Medulla oblongata (tissue), 1 donor: ENCODE results near the gene TMEM132D.
"Not testable (repeated sequence)": the region's sequence is repeated elsewhere in the genome, so short reads cannot be mapped to it uniquely, and the experiment has no call there.

ENCODE experiments used
- DNase-seq: peaks from one replicate; pipeline ENCODE4 v3.0.0-alpha.2; 2015; ENCODE audit errors: extremely low spot score

Gene TMEM132D

DNA sequence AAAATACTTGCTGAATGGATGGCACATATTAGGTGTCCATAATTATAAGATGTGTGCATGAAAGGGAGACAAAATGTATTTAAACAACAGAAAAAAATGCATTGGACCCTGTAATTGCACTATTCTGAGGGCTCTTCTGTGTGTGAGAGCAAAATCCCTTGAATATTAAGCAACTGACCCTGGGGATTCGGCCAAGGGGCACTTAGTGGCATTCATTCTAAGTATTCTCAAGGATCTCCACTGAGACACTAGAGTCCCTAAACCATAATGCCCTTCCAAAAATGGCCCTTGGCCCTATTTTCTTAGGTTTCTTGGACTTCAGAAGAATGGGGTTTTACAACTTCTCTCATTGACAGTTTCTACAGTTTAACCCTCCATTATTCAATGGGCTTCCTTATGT lies 662.0 kb downstream of the TMEM132D start:
- peak; percentile 9 for DNase-seq

DNA sequence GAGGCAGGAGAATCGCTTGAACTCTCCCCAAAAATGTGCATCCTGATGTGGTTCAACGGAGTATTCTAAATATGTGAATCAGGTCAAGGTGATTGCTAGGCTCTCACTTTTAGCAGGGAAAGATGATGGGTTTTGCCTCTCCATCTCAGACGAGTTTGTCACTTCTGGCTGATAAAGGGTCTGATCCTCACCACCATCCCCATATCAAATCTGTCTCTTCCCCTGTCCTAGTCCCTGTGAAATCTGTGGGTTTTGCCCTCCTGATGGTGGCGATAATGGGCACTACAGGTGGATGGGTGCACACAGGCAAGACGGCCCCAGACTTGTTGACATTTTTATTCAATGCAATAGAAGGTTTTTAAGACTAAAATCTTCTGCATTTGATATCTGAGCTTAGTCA lies 665.9 kb downstream of the TMEM132D start:
- no peak for DNase-seq

DNA sequence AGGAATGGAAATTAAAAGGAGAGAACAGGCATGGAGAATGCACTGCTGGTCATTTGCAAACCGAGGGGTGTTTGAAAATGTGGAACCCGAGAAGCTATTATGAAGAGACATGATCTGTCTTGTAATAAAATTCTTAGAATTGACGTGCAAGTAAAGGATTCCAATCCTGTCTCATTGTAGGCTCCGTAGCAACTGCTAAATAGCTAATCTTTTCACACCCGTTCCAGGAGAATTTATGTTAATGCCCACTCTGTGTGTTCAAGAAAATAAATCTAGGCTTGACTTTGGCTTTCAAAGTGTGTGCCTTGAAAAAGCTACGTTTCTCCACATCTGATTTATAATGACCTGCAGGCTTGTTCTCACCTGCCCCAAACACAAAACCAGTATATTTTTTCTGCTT lies 669.6 kb downstream of the TMEM132D start:
- no peak for DNase-seq

DNA sequence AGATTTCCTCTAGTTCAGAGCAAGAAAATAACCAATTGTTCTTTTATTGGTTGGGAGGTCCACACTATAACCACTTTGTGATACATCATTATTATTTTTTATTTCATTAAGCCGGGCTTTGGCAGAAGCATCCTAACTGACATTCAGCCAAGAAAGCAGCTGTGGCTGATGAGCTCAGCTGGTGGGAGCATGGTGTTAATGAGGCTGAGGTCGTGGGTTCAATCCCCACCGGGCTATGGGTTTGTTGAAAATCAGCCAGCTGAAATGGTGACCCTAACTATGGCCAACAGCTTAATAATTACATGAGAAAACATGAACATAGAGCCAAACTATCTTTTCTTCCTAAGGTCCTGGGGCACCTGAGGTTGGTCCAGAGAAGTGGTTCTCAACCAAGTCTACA lies 672.3 kb downstream of the TMEM132D start:
- no peak for DNase-seq

DNA sequence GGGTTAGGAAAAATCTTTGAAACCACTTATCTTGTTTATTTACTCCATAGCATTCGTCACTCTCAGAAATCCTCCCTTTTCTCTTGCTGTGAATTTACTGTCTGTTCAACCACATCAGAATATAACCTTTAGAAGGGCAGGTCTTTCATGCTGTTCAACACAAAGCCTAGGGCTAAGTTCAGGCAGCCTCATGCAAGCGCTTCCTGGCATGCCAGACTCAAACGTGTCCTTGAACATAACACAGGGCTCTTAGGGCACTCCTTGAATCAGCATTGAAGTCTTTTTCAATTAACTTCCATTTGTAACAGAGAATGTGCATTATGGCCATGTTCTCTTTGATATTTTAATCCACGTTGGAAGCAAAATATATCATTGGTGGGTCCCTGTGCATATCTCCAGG lies 672.8 kb downstream of the TMEM132D start:
- DNase-seq = no peak

DNA sequence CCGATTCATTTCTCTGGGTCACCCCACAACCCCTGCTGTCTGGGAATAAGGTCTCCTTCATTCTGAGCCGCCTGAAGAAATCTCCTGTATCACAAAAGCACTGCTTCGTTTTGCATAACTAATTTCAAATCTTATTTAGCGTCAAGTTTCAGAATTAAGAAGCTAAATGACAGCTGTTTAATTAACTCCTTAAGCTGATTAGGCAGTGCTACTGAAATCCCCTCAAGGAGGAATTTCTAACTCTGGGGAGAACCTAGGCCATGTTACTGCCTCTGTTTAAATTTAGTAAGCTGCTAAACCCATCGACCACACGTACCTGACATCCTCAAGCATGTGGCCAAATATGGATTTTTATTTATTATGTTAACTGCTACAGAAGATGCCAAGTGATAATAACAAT lies 677.0 kb downstream of the TMEM132D start:
- DNase-seq = no peak

DNA sequence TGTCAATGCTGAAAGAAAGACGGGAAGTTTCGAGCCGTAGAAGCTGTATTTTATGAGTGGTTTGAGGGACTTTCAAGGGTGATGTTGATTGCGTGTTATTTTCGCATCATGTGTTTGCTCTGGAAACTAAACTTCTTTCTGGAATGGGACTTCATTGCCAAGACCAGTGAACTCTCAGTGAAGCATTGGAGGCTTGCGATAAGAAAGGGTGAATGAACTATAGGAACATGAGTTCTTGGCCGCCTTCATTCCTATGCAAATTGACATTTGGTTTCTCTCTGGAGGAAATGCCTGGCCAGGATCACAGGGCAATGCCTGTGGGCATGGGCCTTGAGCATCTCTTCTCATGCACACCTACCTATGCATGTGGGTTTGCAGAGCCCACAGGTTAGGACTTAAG lies 677.8 kb downstream of the TMEM132D start:
- no peak for DNase-seq

DNA sequence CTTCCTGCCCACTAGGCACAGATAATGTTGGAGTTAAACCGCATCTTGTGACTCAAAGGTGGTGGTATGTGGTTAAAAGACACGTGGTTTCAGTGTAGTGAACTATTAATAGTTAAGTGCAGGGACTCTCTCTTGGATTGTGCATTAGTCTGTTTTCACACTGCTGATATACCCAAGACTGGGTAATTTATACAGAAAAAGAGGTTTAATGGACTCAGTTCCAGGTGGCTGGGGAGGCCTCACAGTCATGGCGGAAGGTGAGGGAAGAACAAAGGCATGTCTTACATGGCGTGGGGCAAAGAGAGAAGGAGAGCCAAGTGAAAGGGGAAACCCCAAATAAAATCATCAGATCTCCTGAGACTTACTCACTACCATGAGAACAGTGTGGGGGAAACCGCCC lies 688.3 kb downstream of the TMEM132D start:
- no peak for DNase-seq

DNA sequence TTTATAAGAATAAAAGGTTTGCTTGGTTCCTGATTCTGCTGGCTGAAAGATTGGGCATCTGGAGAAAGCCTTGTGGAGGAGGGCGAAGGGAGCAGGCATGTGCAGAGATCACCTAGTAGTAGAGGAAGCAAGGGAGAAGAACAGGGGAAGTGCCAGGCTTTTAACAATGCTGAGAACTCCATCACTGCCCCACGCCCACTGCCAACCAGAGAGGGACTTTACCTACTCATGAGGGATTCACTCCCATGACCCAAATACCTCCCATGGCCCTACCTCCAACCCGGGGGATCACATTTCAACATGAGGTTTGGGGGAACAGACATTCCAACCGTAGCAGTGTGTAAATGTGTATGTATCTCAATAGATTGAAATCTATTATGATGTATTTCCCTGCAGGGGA lies 690.3 kb downstream of the TMEM132D start:
- DNase-seq = no peak

DNA sequence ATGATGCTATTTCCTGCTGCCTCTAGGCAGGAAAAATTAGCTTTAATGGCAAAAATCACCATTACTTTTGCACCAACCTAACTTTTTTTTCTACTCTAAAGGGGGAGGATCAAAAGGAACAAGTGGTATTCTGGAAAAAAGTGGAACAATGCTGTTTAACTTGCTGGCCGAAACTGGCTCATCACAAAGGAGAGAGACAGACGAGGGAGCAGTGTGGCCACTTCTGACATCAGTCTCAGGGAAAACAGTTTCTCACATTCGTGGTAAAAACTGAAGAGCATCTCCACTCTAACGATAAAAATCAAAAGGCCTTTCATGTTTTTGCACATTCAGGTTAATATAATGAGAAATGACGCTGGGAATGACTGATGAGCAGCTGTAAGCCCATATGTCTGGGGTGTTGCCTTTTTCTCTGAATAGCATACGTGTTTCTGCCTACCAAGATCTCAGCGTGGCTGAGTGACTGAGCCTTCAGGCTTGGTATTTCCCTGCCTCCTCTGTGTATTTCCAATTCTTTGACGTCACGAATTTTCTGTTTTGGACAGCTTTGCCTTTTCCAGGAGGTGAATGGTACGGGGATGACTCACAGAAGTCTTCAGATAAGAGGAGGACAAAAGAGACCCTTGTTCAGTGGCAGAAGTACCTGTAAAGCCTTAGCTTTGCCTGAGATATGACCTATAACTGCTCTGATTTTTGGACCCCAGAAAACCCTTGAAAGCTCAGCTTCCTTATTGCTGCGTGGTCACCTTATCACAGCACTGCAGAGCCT lies 691.8 kb downstream of the TMEM132D start:
- DNase-seq = no peak

DNA sequence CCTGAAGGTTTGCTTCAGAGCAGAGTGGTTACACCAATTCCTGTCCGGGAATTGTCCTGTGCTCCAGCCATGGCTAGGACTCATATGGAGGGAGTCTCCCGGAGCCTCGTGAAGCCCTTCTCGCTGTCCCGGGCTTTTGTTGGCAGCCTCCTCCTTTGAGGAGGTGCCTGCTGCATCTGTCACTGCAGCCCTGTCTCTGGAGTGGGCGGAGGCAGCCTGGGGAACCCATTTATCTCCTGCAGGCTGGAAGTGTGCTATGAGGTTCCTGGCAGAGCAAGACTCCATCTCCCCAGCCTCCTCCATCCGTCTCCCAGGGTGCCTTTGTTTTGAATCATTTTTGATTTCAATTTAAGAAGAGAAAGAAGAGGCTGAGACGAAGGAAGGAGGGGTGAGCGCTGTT lies 695.3 kb downstream of the TMEM132D start:
- DNase-seq = no peak

DNA sequence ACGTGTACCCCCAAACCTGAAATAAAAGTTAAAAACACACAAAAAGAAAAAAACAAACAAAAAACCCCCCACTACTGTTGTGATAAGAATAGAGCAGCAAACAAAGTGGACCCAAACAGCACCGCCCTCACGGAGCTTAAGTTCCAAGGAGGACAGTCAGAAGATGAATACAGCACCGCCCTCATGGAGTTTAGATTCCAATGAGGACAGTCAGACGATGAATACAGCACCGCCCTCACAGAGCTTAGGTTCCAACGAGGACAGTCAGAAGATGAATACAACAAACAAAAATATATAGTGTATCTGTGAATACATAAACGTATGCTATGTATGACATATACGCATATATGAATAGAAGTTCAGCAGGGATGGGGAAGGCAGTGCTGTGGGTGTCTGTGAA lies 696.7 kb downstream of the TMEM132D start:
- no peak for DNase-seq

DNA sequence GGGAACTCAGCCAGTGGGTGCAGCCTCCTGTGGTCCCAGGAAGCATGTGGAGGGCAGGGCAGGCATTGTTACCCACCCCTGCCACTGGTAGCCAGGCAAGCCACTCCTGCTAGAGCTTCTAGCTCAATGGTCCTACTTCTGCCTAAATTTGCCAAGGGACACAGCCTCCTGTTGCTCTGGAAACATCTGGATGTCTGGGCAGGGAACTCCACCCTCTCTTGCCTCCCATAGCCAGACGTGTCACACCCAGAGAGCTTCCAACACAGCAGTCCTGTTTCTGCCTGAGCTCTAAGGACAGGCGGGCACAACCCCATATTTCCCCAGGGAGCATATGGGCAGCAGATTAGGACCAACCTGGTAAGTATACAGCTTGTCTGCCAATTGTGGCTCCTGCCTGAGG lies 700.4 kb downstream of the TMEM132D start:
- no peak for DNase-seq

DNA sequence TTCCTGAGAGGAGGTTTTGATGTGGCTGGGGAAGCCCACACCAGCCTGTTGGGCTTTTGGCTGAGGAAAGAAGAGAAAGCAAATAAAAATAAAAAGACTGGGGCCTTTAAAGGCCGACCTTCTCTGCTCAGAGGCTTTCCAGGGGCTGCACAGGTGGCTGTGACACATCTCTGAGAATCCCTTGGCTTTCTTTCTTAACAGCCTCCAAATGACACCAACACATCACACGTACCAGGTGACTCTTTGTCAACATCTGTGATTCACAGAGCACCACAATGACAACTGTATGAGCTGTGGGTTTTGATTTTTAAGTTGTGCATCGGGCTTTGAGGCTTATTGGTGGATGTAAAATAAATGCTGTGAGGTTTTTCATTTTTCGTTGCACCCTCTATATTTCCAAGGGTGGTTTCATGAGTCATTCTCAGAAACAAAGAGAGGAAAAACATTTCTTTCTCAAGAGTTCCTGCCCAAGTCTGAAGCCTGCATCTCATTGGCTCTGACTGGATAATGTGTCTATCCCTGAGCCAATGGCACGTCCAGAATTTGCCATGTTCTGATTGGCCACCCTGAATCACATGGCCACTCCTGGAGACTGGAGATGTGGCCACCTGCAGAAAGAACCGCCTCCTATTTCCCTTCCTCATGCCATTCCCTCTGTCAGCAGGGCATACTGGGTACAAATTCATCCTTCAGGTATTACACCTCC lies 701.6 kb downstream of the TMEM132D start:
- DNase-seq = no peak

DNA sequence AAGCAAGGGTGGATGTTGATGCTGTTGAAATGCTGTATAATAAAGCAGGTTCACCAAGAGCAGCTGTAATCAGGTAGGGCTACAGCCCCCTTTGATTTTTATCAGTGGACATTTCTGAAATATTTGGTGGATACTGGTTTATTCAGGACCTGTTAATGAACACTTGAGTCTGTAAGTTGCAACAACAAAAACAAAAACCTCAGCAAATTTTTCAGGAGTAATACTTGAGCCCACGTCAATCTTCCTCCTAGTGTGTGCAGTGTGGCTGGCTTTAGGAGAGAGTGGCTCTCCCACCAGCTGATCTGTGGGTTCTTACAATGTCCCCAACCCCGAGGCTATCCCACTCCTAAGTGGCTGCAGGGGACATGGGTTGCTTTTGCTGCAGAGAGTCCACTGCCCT lies 702.8 kb downstream of the TMEM132D start:
- DNase-seq = no peak

DNA sequence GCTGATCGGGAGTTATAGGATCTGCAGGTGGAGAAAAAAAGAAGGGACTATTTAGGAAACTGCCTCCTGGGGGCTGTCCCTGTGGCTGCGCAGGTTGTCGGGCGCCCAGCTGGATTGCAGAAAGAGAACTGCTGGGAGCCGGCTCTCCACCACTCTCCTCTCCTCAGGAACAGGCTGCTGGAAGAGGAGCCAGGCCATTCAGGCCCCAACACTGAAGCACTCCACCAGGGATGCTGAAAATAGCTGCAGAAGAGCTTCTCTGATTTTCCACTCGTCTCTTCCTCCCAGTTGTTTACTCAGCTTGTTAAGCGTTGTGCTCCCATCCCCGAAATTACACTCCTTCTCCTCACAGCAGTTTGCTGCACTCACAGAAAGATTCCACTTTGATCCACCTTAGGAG lies 703.2 kb downstream of the TMEM132D start:
- no peak for DNase-seq

DNA sequence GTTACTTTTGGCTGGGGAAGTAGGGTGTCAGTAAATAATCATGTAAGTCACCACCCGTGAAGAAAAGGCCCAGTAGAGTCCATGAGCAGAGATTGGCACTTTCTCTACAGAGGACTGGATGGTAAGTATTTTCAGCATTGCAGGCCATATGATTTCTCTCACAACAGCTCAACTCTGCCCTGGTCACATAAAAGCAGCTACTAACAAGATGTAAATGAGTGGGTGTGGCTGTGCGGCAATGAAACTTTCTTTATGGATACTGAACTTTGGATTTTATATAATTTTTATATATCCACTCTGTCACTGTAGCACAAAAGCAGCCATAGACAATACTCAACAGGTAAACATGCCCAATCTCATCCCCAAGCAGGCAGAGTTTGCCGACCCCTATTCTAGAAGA lies 706.9 kb downstream of the TMEM132D start:
- DNase-seq = no peak

DNA sequence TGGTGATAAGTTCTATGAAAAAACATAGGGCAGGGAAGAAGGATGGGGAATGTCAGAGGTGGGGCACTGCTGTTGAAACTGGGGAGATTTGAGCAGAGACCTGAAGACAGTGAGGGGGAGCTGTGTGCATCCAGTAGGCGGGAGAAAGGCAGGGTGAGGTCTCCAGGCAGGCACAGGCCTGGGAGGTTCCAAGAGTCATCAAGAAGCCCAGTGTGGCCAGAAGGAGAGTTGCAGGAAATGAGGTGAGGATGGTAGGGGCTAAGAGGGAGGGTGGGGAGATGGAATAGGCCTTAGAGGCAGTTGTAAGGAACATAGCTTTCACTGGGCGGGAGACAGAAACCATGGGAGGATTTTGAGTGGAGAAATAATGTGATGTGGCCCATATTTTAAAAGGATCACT lies 708.7 kb downstream of the TMEM132D start:
- no peak for DNase-seq

DNA sequence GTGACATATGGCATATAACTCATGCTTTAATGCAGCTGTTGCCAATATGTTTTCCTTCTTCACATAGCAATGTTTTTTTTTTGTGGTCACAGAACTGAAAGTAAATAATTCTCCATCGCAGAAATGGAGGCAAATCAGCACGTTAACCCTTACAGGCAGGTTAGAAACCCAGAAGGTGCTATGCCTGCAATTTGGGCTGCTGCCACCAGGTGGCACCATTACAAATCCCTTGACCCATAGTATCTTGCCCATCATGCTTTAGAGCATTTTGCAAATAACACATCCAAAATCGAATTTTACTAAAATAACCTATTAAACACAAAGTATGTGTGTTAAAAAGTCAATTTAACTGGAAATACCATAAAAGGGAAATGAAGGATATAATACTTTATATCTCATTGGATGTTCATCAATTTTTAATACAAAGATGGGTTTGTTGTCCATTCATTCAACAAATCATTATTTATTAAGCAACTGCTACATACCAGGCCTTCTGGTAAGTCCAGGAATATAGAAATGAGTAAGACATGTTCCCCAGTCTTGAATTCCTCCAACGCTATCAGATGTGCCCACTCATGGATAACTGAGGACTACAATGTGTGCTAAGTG lies 710.5 kb downstream of the TMEM132D start:
- no peak for DNase-seq

DNA sequence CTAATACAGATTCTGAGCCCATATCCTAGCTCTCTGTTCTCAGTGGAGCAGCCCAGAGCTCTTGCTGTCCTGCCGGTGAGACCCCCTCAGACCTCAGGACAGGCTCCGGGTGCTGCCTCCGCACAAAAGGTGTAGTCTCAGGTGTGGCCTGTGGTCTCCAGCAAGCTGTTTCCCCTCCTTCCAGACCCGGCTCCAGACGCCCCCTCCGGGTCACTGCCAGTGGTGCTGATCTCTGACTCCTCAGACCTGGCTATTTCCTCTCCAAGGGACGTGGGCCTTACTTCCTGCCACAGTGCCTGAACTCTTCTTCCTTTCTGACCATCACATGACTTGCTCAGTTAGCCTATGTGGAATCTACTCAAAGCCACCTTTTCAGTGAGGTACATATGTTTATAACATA lies 713.0 kb downstream of the TMEM132D start:
- DNase-seq = no peak

DNA sequence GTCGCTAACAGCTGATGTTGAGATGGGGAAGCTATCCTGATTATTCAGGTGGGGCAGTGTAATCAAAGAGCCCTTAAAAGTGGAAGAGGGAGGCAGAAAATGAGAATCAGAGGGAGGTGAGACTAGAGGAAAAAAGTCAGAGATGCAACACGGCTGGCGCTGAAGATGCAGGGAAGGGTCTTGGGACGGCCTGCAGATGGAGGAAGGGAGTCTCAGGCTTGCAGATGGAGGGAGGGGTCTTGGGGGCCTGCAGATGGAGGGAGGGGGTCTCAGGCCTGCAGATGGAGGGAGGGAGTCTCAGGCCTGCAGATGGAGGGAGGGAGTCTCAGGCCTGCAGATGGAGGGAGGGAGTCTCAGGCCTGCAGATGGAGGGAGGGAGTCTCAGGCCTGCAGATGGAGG lies 713.9 kb downstream of the TMEM132D start:
- not testable (repeated sequence) for DNase-seq

DNA sequence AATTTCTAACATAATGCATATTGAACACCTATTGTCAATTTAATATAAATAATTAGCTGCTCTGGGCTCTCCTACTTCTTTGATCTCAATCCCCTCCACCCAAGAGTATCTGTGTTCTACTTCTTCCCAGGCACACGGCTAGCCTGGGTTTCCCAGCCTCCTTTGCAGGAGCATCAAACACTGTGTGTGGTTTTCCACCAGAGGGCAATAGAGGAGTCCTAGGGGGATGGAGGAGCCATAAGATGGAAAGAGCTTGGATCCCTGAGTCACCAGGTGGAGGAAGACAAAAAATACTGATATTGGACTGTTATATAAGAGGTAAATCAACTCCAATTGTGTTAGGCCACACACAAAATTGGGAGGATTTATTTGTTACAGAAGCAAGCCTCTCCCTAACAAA lies 716.9 kb downstream of the TMEM132D start:
- DNase-seq = no peak

DNA sequence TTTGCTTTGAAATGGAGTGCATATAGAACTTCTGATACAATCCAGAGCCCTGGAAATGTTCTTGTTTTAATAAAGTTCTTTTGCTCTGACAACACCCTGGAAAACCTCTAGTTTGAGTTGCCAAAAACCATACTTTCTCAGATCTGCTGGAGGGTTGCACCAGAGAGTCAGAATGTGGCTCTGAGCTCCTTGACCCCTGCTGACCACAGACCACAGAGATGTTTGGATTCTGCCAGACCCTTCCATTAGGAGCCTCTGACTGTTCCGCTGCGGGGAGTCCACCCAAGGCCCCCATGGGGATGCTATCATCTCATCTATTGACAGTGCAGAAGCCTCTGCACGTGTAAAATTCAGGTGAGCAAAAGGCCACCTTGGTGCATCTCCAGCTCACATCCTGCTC lies 718.0 kb downstream of the TMEM132D start:
- no peak for DNase-seq
